Adrenal gland (tissue), 12 donors: ENCODE measurements around the gene MAEA. TPM values are rescaled to one million over a fixed set of nuclear protein-coding genes. Genes with fewer than 3 reads are reported as not detected.

Experiments
- DNase-seq, 7 donors: peaks; one replicate each; pipeline ENCODE4 v3.0.0-alpha.2; 2019 to 2020
- H3K27ac ChIP-seq, 5 donors: fragments of 200-600 bp; sonication (generic) in 4 of 5; 1 replicate in 3 of 5; 2 replicates in 2 of 5; pipeline versions ENCODE4 v1.5.1 to v1.8.0; 2016 to 2020; ENCODE audit warnings: mild to moderate bottlenecking in 1 of 5
- H3K27me3 ChIP-seq: fragments of 200-600 bp; 2 replicates; pipeline ENCODE4 v1.8.0; 2021
- H3K36me3 ChIP-seq, 2 donors: fragments of 200-600 bp; replicated peaks in 1 of 2; 1 replicate in 1 of 2; 2 replicates in 1 of 2; pipeline versions ENCODE4 v1.5.1 to v1.8.0; 2018 to 2022
- H3K4me1 ChIP-seq, 2 donors: fragments of 200-600 bp; replicated peaks in 1 of 2; 1 replicate in 1 of 2; 2 replicates in 1 of 2; pipeline versions ENCODE4 v1.5.1 to v1.8.0; 2018 to 2021
- H3K4me3 ChIP-seq, 4 donors: fragments of 200-600 bp; sonication (generic) in 3 of 4; one replicate each; pipeline ENCODE4 v1.5.1; 2016 to 2018
- H3K9me3 ChIP-seq, 3 donors: fragments of 200-600 bp; sonication (generic) in 1 of 3; replicated peaks in 1 of 3; 1 replicate in 2 of 3; 2 replicates in 1 of 3; pipeline versions ENCODE4 v1.5.1 to v1.8.0; 2016 to 2021
- POLR2A ChIP-seq, 2 donors: fragments of 450-650 bp; IDR thresholded peaks; one replicate each; pipeline ENCODE4 v1.6.1; 2017; ENCODE audit warnings: antibody characterized with exemption in 2 of 2, mild to moderate bottlenecking in 2 of 2, moderate library complexity in 1 of 2
- WGBS, 4 donors: extraction: QIAGEN DNeasy Blood & Tissue Kit in 2 of 4; methylation state at CpG; one replicate each; pipeline versions ENCODE4 v1.1.5 to v1.1.7; 2013 to 2017; 5-methylcytosine and 5-hydroxymethylcytosine counted together
- intact Hi-C, 2 donors: fragments of 100-400 bp; cut with DNase I; formaldehyde crosslinking; loops; one replicate each; pipeline versions ENCODE4 v1.14.1 to v1.15.0; 2022 to 2023
- polyA plus RNA-seq, 3 donors: library from polyadenylated mRNA; stranded (reverse); fragments of 200-250 nt in 2 of 3; fragments of 350-450 nt in 1 of 3; fragmentation: Illumina TruSeq in 1 of 3; extraction: RNeasy Lipid Tissue Mini Kit (QIAGEN cat#74804) in 1 of 3; gene quantifications; one replicate each; pipeline ENCODE4 v1.2.3, GENCODE V29; 2013 to 2014
- total RNA-seq, 9 donors: library from RNA; depleted of rRNA in 4 of 9; stranded (reverse); fragments of >200 nt in 4 of 9; fragments of 120-200 nt in 1 of 9; fragmentation: NEBNext Ultra II Directional in 1 of 9; extraction: Animal tissue kit (Norgen Biotek cat#: 25700) in 1 of 9; gene quantifications; one replicate each; pipeline versions ENCODE4 v1.1.0 to v1.2.4, GENCODE V29; 2013 to 2023
- TF ChIP-seq, protein P1 (sequence below), 6 experiments: fragments of 450-650 bp in 4 of 6; fragments of 200-600 bp in 2 of 6; sonication (generic) in 1 of 6; IDR thresholded peaks; 1 replicate in 5 of 6; 2 replicates in 1 of 6; pipeline versions ENCODE4 v1.5.1 to v1.8.0; 2016 to 2021; ENCODE audit warnings: antibody characterized with exemption in 6 of 6, mild to moderate bottlenecking in 2 of 6, moderate library complexity in 1 of 6
- donor health status: healthy with polysubstance abuse.
- donor health status: Bipolar disorder and iron deficiency.
- donor health status: DM: yes; HTN: yes; CAD: no.
- donor health status: DM: no; HTN: no; CAD: no.
- donor health status: DM: no; HTN: no; CAD: no.
- donor health status: DM: yes; HTN: yes; CAD: no.

MAEA gene
- total and polyA plus RNA-seq, 12 donors = 35.6 to 103 (median 75.1) TPM

DNA sequence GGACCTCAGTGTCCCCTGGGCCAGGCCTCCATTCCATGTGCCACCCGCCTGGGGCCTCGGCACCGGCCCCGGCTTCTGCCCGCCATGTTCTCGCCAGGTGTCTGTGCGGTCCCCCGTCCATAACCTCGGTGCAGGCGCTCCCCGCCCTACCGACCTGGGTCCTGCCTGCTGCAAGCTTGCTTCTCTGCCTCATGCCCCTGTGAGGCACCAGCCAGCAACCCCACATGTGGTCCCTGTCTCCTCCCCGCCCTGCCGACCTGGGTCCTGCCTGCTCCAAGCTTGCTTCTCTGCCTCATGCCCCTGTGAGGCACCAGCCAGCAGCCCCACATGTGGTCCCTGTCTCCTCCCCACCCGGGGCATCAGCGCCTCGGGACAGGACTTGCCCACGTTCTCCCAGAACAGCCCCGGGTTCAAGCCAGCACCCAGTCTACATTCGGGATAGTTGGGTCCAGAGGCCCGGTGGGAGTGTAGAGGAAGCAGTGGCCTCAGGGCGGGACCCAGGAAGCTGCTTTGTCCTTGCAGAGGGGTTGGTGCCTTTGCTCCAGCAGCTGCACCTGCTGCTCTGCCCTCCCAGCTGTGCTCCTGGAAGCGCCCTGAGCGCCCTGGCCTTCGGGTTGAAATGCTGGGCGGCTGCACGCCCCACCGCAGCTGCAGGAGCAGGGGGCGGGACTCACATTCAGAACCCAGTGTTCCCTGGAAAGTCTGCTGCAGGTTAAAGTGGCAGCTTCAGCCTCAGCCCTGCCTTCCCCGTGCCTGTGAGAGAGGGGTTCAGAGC, 37.2 kb downstream of the MAEA start:
- intact Hi-C loops = no loop called here
- Histone ChIP-seq H3K27me3 (no peaks in the 10 kb centered on the region), H3K4me1 (peaks cover 0 to 6% of the 10 kb centered on the region in 2 donors), H3K27ac (no peak overlapping the region), H3K36me3 (peaks cover 0 to 52% of the 10 kb centered on the region in 2 donors), H3K9me3 (no peaks in the 10 kb centered on the region), H3K4me3 (no peak overlapping the region)
- WGBS, 4 donors = 91 to 98% (median 93%) methylated on average over 13 to 30 of the region's 30 CpGs
- no peak for DNase-seq
- TF ChIP-seq, protein P1, sequence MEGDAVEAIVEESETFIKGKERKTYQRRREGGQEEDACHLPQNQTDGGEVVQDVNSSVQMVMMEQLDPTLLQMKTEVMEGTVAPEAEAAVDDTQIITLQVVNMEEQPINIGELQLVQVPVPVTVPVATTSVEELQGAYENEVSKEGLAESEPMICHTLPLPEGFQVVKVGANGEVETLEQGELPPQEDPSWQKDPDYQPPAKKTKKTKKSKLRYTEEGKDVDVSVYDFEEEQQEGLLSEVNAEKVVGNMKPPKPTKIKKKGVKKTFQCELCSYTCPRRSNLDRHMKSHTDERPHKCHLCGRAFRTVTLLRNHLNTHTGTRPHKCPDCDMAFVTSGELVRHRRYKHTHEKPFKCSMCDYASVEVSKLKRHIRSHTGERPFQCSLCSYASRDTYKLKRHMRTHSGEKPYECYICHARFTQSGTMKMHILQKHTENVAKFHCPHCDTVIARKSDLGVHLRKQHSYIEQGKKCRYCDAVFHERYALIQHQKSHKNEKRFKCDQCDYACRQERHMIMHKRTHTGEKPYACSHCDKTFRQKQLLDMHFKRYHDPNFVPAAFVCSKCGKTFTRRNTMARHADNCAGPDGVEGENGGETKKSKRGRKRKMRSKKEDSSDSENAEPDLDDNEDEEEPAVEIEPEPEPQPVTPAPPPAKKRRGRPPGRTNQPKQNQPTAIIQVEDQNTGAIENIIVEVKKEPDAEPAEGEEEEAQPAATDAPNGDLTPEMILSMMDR (IDR thresholded peaks at IDR 0.05) = no peak
- TF ChIP-seq POLR2A (IDR thresholded peaks at IDR 0.05) = no peak

- Histone ChIP-seq H3K9me3 (no peaks in the 10 kb centered on the region), H3K27me3 (no peaks in the 10 kb centered on the region), H3K4me1 (peaks cover 0 to 6% of the 10 kb centered on the region in 2 donors), H3K36me3 (peaks cover 0 to 49% of the 10 kb centered on the region in 2 donors), H3K4me3 (no peak overlapping the region), H3K27ac (no peak overlapping the region)
- no peak for TF ChIP-seq POLR2A (IDR thresholded peaks at IDR 0.05)
- TF ChIP-seq, protein P1 (IDR thresholded peaks at IDR 0.05) = no peak
- WGBS, 4 donors = 92 to 94% (median 93%) methylated on average over 11 to 33 of the region's 33 CpGs
- no peak for DNase-seq
- intact Hi-C loops = no loop called here
These were observed 38.0 kb downstream of the MAEA start for GRCh38 chr4:1327526-1328266.

DNA sequence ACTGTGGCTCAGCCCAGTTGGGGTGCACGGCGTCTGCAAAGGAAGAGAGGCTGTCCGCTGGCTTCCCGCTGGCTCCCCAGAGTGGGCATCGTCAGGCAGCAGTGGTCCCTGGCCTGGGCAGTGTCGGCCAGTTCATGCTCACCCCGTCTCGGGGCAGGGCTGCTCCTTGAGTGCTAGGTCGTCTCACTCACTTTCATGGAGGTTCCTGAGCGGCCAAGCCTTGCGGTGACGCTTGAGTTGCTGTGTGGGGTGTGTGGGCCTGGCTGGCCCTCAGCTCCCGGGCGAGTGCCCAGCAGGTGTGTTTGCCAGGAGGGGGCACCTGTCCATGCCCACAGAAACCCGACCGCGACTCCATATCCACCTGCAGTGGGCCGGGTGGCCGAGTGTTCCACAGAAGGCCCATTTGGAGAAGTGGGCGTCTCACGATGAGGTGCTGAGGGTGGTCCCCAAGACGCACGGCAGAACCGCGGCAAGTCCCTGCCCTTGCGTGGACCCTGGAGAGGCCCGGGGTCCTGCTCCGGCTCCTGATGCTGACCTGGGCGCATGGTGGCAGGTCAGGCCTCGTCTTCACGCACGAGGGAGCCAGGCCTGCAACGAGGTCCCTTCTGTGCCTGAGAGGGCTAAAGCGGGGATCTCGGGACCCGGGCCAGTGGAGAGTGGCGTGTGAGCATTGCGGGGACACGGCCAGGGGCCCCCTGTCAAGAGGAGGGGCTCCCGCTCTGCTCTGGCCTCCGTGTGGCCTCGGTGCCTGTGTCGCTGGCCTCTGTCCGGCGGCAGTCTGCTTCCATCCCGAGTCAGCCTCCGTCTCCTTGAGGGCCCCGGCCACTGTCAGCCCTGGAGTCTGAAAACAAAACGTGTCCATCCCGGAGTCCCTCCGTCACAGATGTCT, 38.8 kb downstream of the MAEA start:
- H3K27ac ChIP-seq = no peak overlapping the region
- no peak for DNase-seq
- H3K4me1 ChIP-seq = peaks cover 0 to 6% of the 10 kb centered on the region in 2 donors
- no peaks in the 10 kb centered on the region for H3K27me3 ChIP-seq
- 91 to 94% (median 93%) methylated on average over 25 to 51 of the region's 51 CpGs for WGBS, 4 donors
- H3K36me3 ChIP-seq = peaks cover 0 to 48% of the 10 kb centered on the region in 2 donors
- no peak overlapping the region for H3K4me3 ChIP-seq
- TF ChIP-seq, protein P1 (IDR thresholded peaks at IDR 0.05) = no peak
- TF ChIP-seq POLR2A (IDR thresholded peaks at IDR 0.05) = no peak
- no peaks in the 10 kb centered on the region for H3K9me3 ChIP-seq
- intact Hi-C loops = no loop called here
